Neural progenitor cell (in vitro differentiated cells): ENCODE results near the gene PKDCC.

ENCODE experiments used
- EZH2 ChIP-seq: fragments of 200-600 bp; sonication (generic); IDR thresholded peaks from 2 replicates; pipeline ENCODE4 v1.6.1; 2017; ENCODE audit warnings: antibody characterized with exemption, mild to moderate bottlenecking, moderate library complexity
- EZH2phosphoT487 ChIP-seq: fragments of 200-600 bp; sonication (generic); IDR thresholded peaks from 2 replicates; pipeline ENCODE4 v1.6.1; 2017; ENCODE audit warnings: antibody characterized with exemption
- TF ChIP-seq, protein P1 (sequence below): fragments of 200-600 bp; sonication (generic); IDR thresholded peaks from 2 replicates; pipeline ENCODE4 v1.5.1; 2017; ENCODE audit warnings: antibody characterized with exemption, mild to moderate bottlenecking

DNA sequence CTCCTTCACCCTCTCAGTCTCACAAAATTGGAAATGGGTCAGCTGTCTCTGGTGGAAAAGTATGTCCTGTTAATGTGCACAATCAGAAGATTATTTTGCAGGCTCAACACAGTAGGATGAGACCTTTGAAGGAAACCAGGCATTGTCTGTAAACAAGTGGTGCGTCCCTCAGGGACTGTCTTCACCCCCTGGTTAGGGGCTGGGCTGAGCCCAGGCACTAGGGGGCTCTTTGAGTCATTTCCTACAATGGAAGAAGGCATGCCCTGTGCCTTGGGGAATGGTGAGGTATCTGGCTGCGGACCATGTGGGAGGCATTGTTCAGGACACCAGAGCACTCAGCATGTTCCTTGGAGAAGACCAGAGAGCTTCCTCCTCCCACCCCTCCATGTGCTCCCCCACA, 26.8 kb downstream of the PKDCC start:
- TF ChIP-seq EZH2 (no peak), EZH2phosphoT487 (no peak)
- TF ChIP-seq, protein P1, sequence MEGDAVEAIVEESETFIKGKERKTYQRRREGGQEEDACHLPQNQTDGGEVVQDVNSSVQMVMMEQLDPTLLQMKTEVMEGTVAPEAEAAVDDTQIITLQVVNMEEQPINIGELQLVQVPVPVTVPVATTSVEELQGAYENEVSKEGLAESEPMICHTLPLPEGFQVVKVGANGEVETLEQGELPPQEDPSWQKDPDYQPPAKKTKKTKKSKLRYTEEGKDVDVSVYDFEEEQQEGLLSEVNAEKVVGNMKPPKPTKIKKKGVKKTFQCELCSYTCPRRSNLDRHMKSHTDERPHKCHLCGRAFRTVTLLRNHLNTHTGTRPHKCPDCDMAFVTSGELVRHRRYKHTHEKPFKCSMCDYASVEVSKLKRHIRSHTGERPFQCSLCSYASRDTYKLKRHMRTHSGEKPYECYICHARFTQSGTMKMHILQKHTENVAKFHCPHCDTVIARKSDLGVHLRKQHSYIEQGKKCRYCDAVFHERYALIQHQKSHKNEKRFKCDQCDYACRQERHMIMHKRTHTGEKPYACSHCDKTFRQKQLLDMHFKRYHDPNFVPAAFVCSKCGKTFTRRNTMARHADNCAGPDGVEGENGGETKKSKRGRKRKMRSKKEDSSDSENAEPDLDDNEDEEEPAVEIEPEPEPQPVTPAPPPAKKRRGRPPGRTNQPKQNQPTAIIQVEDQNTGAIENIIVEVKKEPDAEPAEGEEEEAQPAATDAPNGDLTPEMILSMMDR: peak; percentile 25
